ENCODE data around the gene GPR158. TPM values are rescaled to one million over a fixed set of nuclear protein-coding genes. Genes with fewer than 3 reads are reported as not detected.

GPR158 gene
- total and polyA plus RNA-seq, 2 donors from 2014 or later = 0.09 to 0.22 TPM

DNA sequence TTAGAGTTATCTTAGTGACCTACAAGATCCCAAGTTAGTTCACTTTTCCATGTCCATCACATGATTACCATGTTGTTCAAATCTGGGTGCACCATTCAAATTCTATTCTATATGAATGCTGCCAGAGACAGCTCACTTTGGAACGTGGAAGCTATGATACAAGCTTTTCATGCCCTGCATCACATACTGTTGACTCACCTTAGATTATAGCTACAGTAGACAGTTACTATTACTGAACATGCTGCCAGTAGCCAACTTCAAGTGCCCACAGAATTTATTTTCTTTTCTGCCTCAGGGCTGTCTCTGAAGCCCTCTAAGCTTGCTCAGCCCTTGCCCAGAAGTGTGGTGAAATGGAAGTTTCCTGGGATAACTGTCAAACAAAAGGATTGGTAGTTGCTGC, 231.1 kb downstream of the GPR158 start:
- Histone ChIP-seq H3K36me3 (ENCODE audit: control insufficient read depth in 2 of 3, insufficient read depth in 3 of 3, low read length in 3 of 3) (no peaks in the 10 kb centered on the region), H3K4me1 (ENCODE audit: control insufficient read depth in 2 of 3, insufficient read depth in 2 of 3, low read depth in 1 of 3, low read length in 3 of 3) (no peaks in the 10 kb centered on the region), H3K27ac (ENCODE audit: low read depth in 2 of 2, low read length in 2 of 2) (no peak overlapping the region), H3K9me3 (ENCODE audit: control insufficient read depth in 2 of 3, insufficient read depth in 1 of 3, low read length in 3 of 3) (no peaks in the 10 kb centered on the region), H3K4me3 (ENCODE audit: low read length in 3 of 3) (no peak overlapping the region), H3K9ac (ENCODE audit: low read length in 3 of 3) (no peak overlapping the region), H3K27me3 (ENCODE audit: control insufficient read depth, insufficient read depth, low read length) (no peaks in the 10 kb centered on the region)
- no peak for DNase-seq
- intact Hi-C loops (cut with DNase I) = no loop called here
- TF ChIP-seq CTCF (IDR thresholded peaks at IDR 0.05; ENCODE audit: borderline replicate concordance, extremely low read depth, insufficient read depth) = no peak
- no peak for FAIRE-seq

- Histone ChIP-seq H3K9ac (ENCODE audit: low read length in 3 of 3) (no peak overlapping the region), H3K9me3 (ENCODE audit: control insufficient read depth in 2 of 3, insufficient read depth in 1 of 3, low read length in 3 of 3) (no peaks in the 10 kb centered on the region), H3K27ac (ENCODE audit: low read depth in 2 of 2, low read length in 2 of 2) (no peak overlapping the region), H3K36me3 (ENCODE audit: control insufficient read depth in 2 of 3, insufficient read depth in 3 of 3, low read length in 3 of 3) (no peaks in the 10 kb centered on the region), H3K4me1 (ENCODE audit: control insufficient read depth in 2 of 3, insufficient read depth in 2 of 3, low read depth in 1 of 3, low read length in 3 of 3) (no peaks in the 10 kb centered on the region), H3K27me3 (ENCODE audit: control insufficient read depth, insufficient read depth, low read length) (no peaks in the 10 kb centered on the region), H3K4me3 (ENCODE audit: low read length in 3 of 3) (no peak overlapping the region)
- intact Hi-C loops (cut with DNase I) = no loop called here
- DNase-seq (no peak), FAIRE-seq (no peak)
- no peak for TF ChIP-seq CTCF (IDR thresholded peaks at IDR 0.05; ENCODE audit: borderline replicate concordance, extremely low read depth, insufficient read depth)
Observed at GRCh38 chr10:25417611-25418010, 242.8 kb downstream of the GPR158 start.

- no peak for TF ChIP-seq CTCF (IDR thresholded peaks at IDR 0.05; ENCODE audit: borderline replicate concordance, extremely low read depth, insufficient read depth)
- H3K9me3 ChIP-seq (ENCODE audit: control insufficient read depth in 2 of 3, insufficient read depth in 1 of 3, low read length in 3 of 3) = no peaks in the 10 kb centered on the region
- intact Hi-C loops (cut with DNase I) = no loop called here
- H3K36me3 ChIP-seq (ENCODE audit: control insufficient read depth in 2 of 3, insufficient read depth in 3 of 3, low read length in 3 of 3) = no peaks in the 10 kb centered on the region
- no peaks in the 10 kb centered on the region for H3K27me3 ChIP-seq (ENCODE audit: control insufficient read depth, insufficient read depth, low read length)
- FAIRE-seq (no peak), DNase-seq (no peak)
- H3K27ac ChIP-seq (ENCODE audit: low read depth in 2 of 2, low read length in 2 of 2) = no peak overlapping the region
- no peaks in the 10 kb centered on the region for H3K4me1 ChIP-seq (ENCODE audit: control insufficient read depth in 2 of 3, insufficient read depth in 2 of 3, low read depth in 1 of 3, low read length in 3 of 3)
- no peak overlapping the region for H3K4me3 ChIP-seq (ENCODE audit: low read length in 3 of 3)
- no peak overlapping the region for H3K9ac ChIP-seq (ENCODE audit: low read length in 3 of 3)
Observed at GRCh38 chr10:25425776-25426175, 251.0 kb downstream of the GPR158 start.

- H3K9ac ChIP-seq (ENCODE audit: low read length in 3 of 3) = no peak overlapping the region
- no peak overlapping the region for H3K4me3 ChIP-seq (ENCODE audit: low read length in 3 of 3)
- DNase-seq = no peak
- H3K36me3 ChIP-seq (ENCODE audit: control insufficient read depth in 2 of 3, insufficient read depth in 3 of 3, low read length in 3 of 3) = no peaks in the 10 kb centered on the region
- H3K27me3 ChIP-seq (ENCODE audit: control insufficient read depth, insufficient read depth, low read length) = no peaks in the 10 kb centered on the region
- H3K27ac ChIP-seq (ENCODE audit: low read depth in 2 of 2, low read length in 2 of 2) = no peak overlapping the region
- no peaks in the 10 kb centered on the region for H3K4me1 ChIP-seq (ENCODE audit: control insufficient read depth in 2 of 3, insufficient read depth in 2 of 3, low read depth in 1 of 3, low read length in 3 of 3)
- H3K9me3 ChIP-seq (ENCODE audit: control insufficient read depth in 2 of 3, insufficient read depth in 1 of 3, low read length in 3 of 3) = no peaks in the 10 kb centered on the region
- no peak for TF ChIP-seq CTCF (IDR thresholded peaks at IDR 0.05; ENCODE audit: borderline replicate concordance, extremely low read depth, insufficient read depth)
- intact Hi-C loops (cut with DNase I) = no loop called here
- no peak for FAIRE-seq
Observed at GRCh38 chr10:25436431-25436830, 261.6 kb downstream of the GPR158 start.
